Cardiac muscle cell (in vitro differentiated cells and primary cell): Measurements from ENCODE around the gene CLEC7A. TPM values are rescaled to one million over a fixed set of nuclear protein-coding genes. Genes with fewer than 3 reads are reported as not detected.

Experiments
- DNase-seq, 2 donors: peaks; one replicate each; pipeline versions ENCODE4 v3.0.0 to v3.0.0-alpha.2; 2010 to 2017; ENCODE audit warnings: low read depth in 1 of 2, low spot score in 1 of 2
- H3K27ac ChIP-seq: fragments of 200-600 bp; sonication (generic); 2 replicates; pipeline ENCODE4 v1.5.1; 2016
- H3K27me3 ChIP-seq: fragments of 200-600 bp; sonication (generic); 2 replicates; pipeline ENCODE4 v1.6.0; 2016; ENCODE audit warnings: control low read depth
- H3K36me3 ChIP-seq: fragments of 200-600 bp; sonication (generic); 2 replicates; pipeline ENCODE4 v1.5.1; 2016; ENCODE audit warnings: control low read depth
- H3K4me1 ChIP-seq: fragments of 200-600 bp; sonication (generic); 2 replicates; pipeline ENCODE4 v1.8.1; 2017; ENCODE audit warnings: low read depth, mild to moderate bottlenecking, mixed run types
- H3K4me3 ChIP-seq: fragments of 200-600 bp; sonication (generic); 2 replicates; pipeline ENCODE4 v1.5.1; 2016; ENCODE audit warnings: mild to moderate bottlenecking
- H3K9me3 ChIP-seq: fragments of 200-600 bp; sonication (generic); 2 replicates; pipeline ENCODE4 v1.5.1; 2017; ENCODE audit warnings: low read depth, mild to moderate bottlenecking, control low read depth
- CTCF ChIP-seq: IDR thresholded peaks from 2 replicates; pipeline ENCODE4 v1.5.1; 2012; ENCODE audit warnings: low read depth, mild to moderate bottlenecking, low read length
- polyA plus RNA-seq: library from polyadenylated mRNA; unstranded; fragments of >200 nt; fragmentation: Nextera tagmentation; extraction: Ambion mirVana; gene quantifications from 2 replicates; pipeline ENCODE4 v1.2.1, GENCODE V29; 2016
- total RNA-seq: library from RNA; depleted of rRNA; stranded (reverse); fragments of >200 nt; gene quantifications from 2 replicates; pipeline ENCODE4 v1.2.3, GENCODE V29; 2016

The CLEC7A gene
- total RNA-seq (not detected in 2 replicates), polyA plus RNA-seq (not detected in 2 replicates)

- no peak within 1 kb of the TSS for H3K27ac ChIP-seq
- H3K27me3 ChIP-seq, result peaks cover 67% of the 10 kb centered on the region
- no peak within 1 kb of the TSS for H3K4me3 ChIP-seq
- no peaks in the 10 kb centered on the region for H3K36me3 ChIP-seq
- no peak for DNase-seq
- H3K9me3 ChIP-seq, result no peaks in the 10 kb centered on the region
- H3K4me1 ChIP-seq, result peaks cover 15% of the 10 kb centered on the region
- TF ChIP-seq CTCF, result no peak
These were observed at the start of gene CLEC7A for GRCh38 chr12:10130042-10130441. TSS of gene CLEC7A (minus strand) at chr12:10130199. CDS start at chr12:10130082, 117 bp downstream.

- no peak for TF ChIP-seq CTCF
- Histone ChIP-seq H3K4me1 (no peaks in the 10 kb centered on the region), H3K9me3 (no peaks in the 10 kb centered on the region), H3K27me3 (no peaks in the 10 kb centered on the region), H3K4me3 (no peak overlapping the region), H3K36me3 (no peaks in the 10 kb centered on the region), H3K27ac (no peak overlapping the region)
- no peak for DNase-seq
These were observed 49.8 kb upstream of the CLEC7A start for GRCh38 chr12:10179776-10180181.

DNA sequence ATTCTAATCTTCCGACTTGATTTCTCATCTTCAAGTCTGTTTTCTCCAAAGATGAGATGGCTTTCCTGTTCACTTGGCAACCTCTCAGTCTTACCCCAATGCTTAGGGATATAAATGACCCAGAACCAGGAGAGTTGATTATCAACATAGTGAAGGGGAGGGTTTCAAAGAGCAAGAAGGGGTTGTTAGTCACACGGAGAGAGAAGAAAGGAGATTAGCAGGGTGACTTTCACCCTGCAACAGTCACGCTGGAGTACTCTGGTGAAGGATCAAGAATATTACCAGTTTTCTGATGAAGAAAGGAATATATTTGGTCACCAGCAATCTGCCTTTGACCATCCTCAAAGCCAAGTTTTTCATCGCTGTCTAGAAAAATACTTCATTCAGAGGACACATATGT is 48.8 kb upstream of the CLEC7A start, which contains the start of gene TMEM52B:
TMEM52B (plus strand) TSS at position 212 of the 400 bp plus-strand sequence. CDS start 543 bp downstream, outside the sequence.
- Histone ChIP-seq H3K27ac (no peak within 1 kb of the TSS), H3K27me3 (no peaks in the 10 kb centered on the region), H3K36me3 (no peaks in the 10 kb centered on the region), H3K4me1 (no peaks in the 10 kb centered on the region), H3K9me3 (no peaks in the 10 kb centered on the region), H3K4me3 (no peak within 1 kb of the TSS)
- TF ChIP-seq CTCF, result no peak
- DNase-seq, result no peak

GRCh38 chr12:10175846-10176636 is 46.0 kb upstream of the CLEC7A start:
- DNase-seq, result no peak
- H3K4me3 ChIP-seq, result no peak overlapping the region
- no peaks in the 10 kb centered on the region for H3K27me3 ChIP-seq
- no peak for TF ChIP-seq CTCF
- H3K36me3 ChIP-seq, result no peaks in the 10 kb centered on the region
- no peak overlapping the region for H3K27ac ChIP-seq
- no peaks in the 10 kb centered on the region for H3K9me3 ChIP-seq
- H3K4me1 ChIP-seq, result peaks cover 4% of the 10 kb centered on the region

DNA sequence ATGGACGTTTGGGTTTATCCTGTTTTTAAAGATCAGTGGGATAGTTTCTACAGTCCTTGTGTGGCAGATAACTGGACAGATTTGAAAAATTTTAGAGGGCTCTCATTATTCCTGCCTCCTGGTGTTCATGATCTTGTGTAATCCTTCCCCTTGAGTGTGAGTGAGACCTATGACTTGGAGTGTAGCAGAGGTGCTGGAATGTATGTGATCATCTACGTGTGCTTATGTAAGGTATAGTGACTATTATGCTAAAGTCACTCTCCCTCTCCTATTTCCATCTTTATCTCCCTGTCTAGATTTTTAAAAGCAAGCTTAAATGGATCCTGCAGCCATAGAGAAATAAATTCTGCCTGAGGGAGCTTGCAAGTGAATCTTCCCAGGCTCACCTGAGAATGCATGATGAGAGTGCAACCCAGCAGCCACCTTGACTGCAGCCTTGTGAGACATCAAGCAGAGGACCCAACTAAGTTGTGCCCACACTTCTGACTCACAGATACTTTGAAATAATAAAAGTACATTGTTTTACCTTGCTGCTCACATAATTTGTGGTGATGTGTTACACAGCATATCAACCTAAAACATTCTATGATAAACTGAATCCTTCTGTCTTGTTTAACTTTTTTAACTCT is 45.1 kb upstream of the CLEC7A start:
- Histone ChIP-seq H3K4me1 (peaks cover 4% of the 10 kb centered on the region), H3K27me3 (no peaks in the 10 kb centered on the region), H3K27ac (no peak overlapping the region), H3K36me3 (no peaks in the 10 kb centered on the region), H3K4me3 (no peak overlapping the region), H3K9me3 (no peaks in the 10 kb centered on the region)
- no peak for TF ChIP-seq CTCF
- DNase-seq, result no peak
